GM21737 (cell line): ENCODE results near the gene FAM50A.
"Not testable (repeated sequence)": the region's sequence is repeated elsewhere in the genome, so short reads cannot be mapped to it uniquely, and the experiment has no call there.

ENCODE experiments used
- ATAC-seq: cut with Tn5 transposase; IDR thresholded peaks from one replicate; pipeline ENCODE4 v1.9.1; 2021; ENCODE audit warnings: mild to moderate bottlenecking, moderate library complexity; ENCODE audit not compliant: unreplicated experiment

FAM50A gene

GRCh38 chrX:154443992-154444754 lies at the start of gene FAM50A:
FAM50A (plus strand) TSS chrX:154444141; CDS start chrX:154444236, 95 bp downstream.
- ATAC-seq = peak; percentile 77

GRCh38 chrX:154396363-154396762 lies 47.6 kb upstream of the FAM50A start:
- not testable (repeated sequence) for ATAC-seq

- ATAC-seq = peak; percentile 43
Observed at GRCh38 chrX:154396973-154397887, 46.7 kb upstream of the FAM50A start.

- peak; percentile 69 for ATAC-seq
Observed at GRCh38 chrX:154397888-154398667, 45.9 kb upstream of the FAM50A start, which contains the start of gene RPL10. RPL10 (plus strand) TSS chrX:154398377; CDS start chrX:154398520, 143 bp downstream.

GRCh38 chrX:154398668-154399526 lies 45.0 kb upstream of the FAM50A start:
- no peak for ATAC-seq

GRCh38 chrX:154399527-154400368 lies 44.2 kb upstream of the FAM50A start:
- no peak for ATAC-seq

GRCh38 chrX:154400369-154400817 lies 43.5 kb upstream of the FAM50A start:
- ATAC-seq = not testable (repeated sequence)

- no peak for ATAC-seq
Observed at GRCh38 chrX:154401045-154401799, 42.7 kb upstream of the FAM50A start.

- no peak for ATAC-seq
Observed at GRCh38 chrX:154401918-154402621, 41.9 kb upstream of the FAM50A start.

- ATAC-seq = no peak
Observed at GRCh38 chrX:154402622-154403127, 41.3 kb upstream of the FAM50A start.

GRCh38 chrX:154403192-154403591 lies 40.7 kb upstream of the FAM50A start:
- ATAC-seq = no peak

- ATAC-seq = no peak
Observed at GRCh38 chrX:154403858-154404257, 40.1 kb upstream of the FAM50A start.

GRCh38 chrX:154404625-154405192 lies 39.2 kb upstream of the FAM50A start:
- no peak for ATAC-seq

- ATAC-seq = peak; percentile 9
Observed at GRCh38 chrX:154408659-154409221, 35.2 kb upstream of the FAM50A start.

GRCh38 chrX:154409222-154409871 lies 34.6 kb upstream of the FAM50A start, which contains the start of gene DNASE1L1:
DNASE1L1 (minus strand) TSS chrX:154409254; CDS start chrX:154405568, 3,686 bp downstream.
- peak; percentile 39 for ATAC-seq

GRCh38 chrX:154411981-154412340 lies 32.0 kb upstream of the FAM50A start:
- peak; percentile 50 for ATAC-seq
